Cardiac septum (tissue), 1 donor: ENCODE measurements around the gene VGF. TPM values are rescaled to one million over a fixed set of nuclear protein-coding genes. Genes with fewer than 3 reads are reported as not detected.
"Not testable (repeated sequence)": the region's sequence is repeated elsewhere in the genome, so short reads cannot be mapped to it uniquely, and the experiment has no call there.

ENCODE experiments used
- DNase-seq: peaks from one replicate; pipeline ENCODE4 v3.0.0-alpha.2; 2020; ENCODE audit warnings: low spot score
- intact Hi-C: fragments of 100-400 bp; cut with DNase I; formaldehyde crosslinking; loops from one replicate; pipeline ENCODE4 v1.14.0; 2022
- long read RNA-seq: library from polyadenylated mRNA; unstranded; transcript quantifications from one replicate; pipeline ENCODE4 v2.0.0, GENCODE V29; 2021
- total RNA-seq: library from RNA; stranded (reverse); fragmentation: NEBNext Ultra II Directional; extraction: Animal tissue kit (Norgen Biotek cat#: 25700); gene quantifications from one replicate; pipeline ENCODE4 v1.2.1, GENCODE V29; 2021
- donor health status: DM: no; HTN: no; CAD: no.

Gene VGF
- 0.08 TPM for total RNA-seq
- long read RNA-seq = 0 reads

- intact Hi-C loops = loop anchor here (1.0 to 10.0 kb wide), 2 partner anchors 11 to 271 kb away; partner anchors contain the start of genes ACHE and AP1S1
Measured at GRCh38 chr7:101165075-101165957, at the start of gene VGF. TSS of gene VGF (minus strand) at chr7:101165569. CDS start at chr7:101164843, 726 bp downstream.

GRCh38 chr7:101212014-101212413, 46.6 kb upstream of the VGF start:
- no peak for DNase-seq
- intact Hi-C loops = no loop called here

More at GRCh38 chr7:101165075-101165957, at the start of gene VGF:
- peak; percentile 95 for DNase-seq

- intact Hi-C loops = no loop called here
- no peak for DNase-seq
Measured at GRCh38 chr7:101211501-101211900, 46.1 kb upstream of the VGF start.

- intact Hi-C loops = no loop called here
- no peak for DNase-seq
Measured at GRCh38 chr7:101210143-101210542, 44.8 kb upstream of the VGF start.

GRCh38 chr7:101208794-101209193, 43.4 kb upstream of the VGF start:
- intact Hi-C loops = no loop called here
- DNase-seq = no peak

GRCh38 chr7:101207459-101207858, 42.1 kb upstream of the VGF start:
- intact Hi-C loops = no loop called here
- no peak for DNase-seq

- intact Hi-C loops = no loop called here
Measured at GRCh38 chr7:101206665-101207042, 41.3 kb upstream of the VGF start.

GRCh38 chr7:101205901-101206664, 40.7 kb upstream of the VGF start:
- DNase-seq = no peak
- intact Hi-C loops = no loop called here

More at GRCh38 chr7:101206665-101207042, 41.3 kb upstream of the VGF start:
- DNase-seq = no peak

GRCh38 chr7:101203740-101204738, 38.7 kb upstream of the VGF start:
- intact Hi-C loops, DNase-seq: not testable (repeated sequence)

GRCh38 chr7:101202603-101202918, 37.2 kb upstream of the VGF start:
- intact Hi-C loops = no loop called here
- no peak for DNase-seq

GRCh38 chr7:101201695-101202602, 36.6 kb upstream of the VGF start:
- intact Hi-C loops = no loop called here
- no peak for DNase-seq

GRCh38 chr7:101200862-101201599, 35.7 kb upstream of the VGF start, which contains the start of gene MOGAT3:
TSS of gene MOGAT3 (minus strand) at chr7:101201036. CDS start at chr7:101200854, 182 bp downstream.
- no peak for DNase-seq
- intact Hi-C loops = no loop called here

GRCh38 chr7:101200504-101200861, 35.1 kb upstream of the VGF start:
- intact Hi-C loops = no loop called here
- DNase-seq = no peak

- intact Hi-C loops, DNase-seq: not testable (repeated sequence)
Measured at GRCh38 chr7:101199522-101199921, 34.2 kb upstream of the VGF start.

GRCh38 chr7:101198476-101198875, 33.1 kb upstream of the VGF start:
- intact Hi-C loops = no loop called here

GRCh38 chr7:101197991-101198390, 32.6 kb upstream of the VGF start:
- no peak for DNase-seq
- intact Hi-C loops = no loop called here

More at GRCh38 chr7:101198476-101198875, 33.1 kb upstream of the VGF start:
- DNase-seq = no peak

GRCh38 chr7:101195884-101196283, 30.5 kb upstream of the VGF start:
- intact Hi-C loops = no loop called here
- no peak for DNase-seq

GRCh38 chr7:101189109-101189508, 23.7 kb upstream of the VGF start:
- no peak for DNase-seq
- intact Hi-C loops = no loop called here
